ENCODE measurements around the gene TMEM164. TPM values are rescaled to one million over a fixed set of nuclear protein-coding genes. Genes with fewer than 3 reads are reported as not detected.

The TMEM164 gene
- total RNA-seq, 2 experiments from 2014 or later: 10.9 to 11.5 TPM

- ATAC-seq: no peak
- intact Hi-C loops (cut with micrococcal nuclease): no loop called here
- H3K4me1 Mint-ChIP-seq (ENCODE audit: low read depth): peaks cover 28% of the 10 kb centered on the region
- H3K4me3 Mint-ChIP-seq: no peak overlapping the region
- no peaks in the 10 kb centered on the region for H3K9me3 Mint-ChIP-seq
- no peak for TF ChIP-seq CTCF (IDR thresholded peaks at IDR 0.05)
- no peak overlapping the region for H3K27ac Mint-ChIP-seq
- no peaks in the 10 kb centered on the region for H3K27me3 Mint-ChIP-seq
- H3K36me3 Mint-ChIP-seq (ENCODE audit: low read depth): no peaks in the 10 kb centered on the region
- CTCF ChIA-PET: interaction anchor here (1.5 kb wide), 1 partner anchor 60 kb away, joined by 4 read pairs; no protein-coding TSS in a partner anchor
- DNase-seq: no peak
- POLR2A ChIA-PET: no interaction called here
Measured at GRCh38 chrX:110086162-110086915, 83.4 kb downstream of the TMEM164 start.

- Mint-ChIP-seq H3K4me1 (ENCODE audit: low read depth) (peaks cover 28% of the 10 kb centered on the region), H3K27ac (no peak overlapping the region), H3K27me3 (no peaks in the 10 kb centered on the region), H3K4me3 (no peak overlapping the region), H3K9me3 (no peaks in the 10 kb centered on the region), H3K36me3 (ENCODE audit: low read depth) (no peaks in the 10 kb centered on the region)
- intact Hi-C loops (cut with micrococcal nuclease): no loop called here
- ChIA-PET POLR2A (no interaction called here), CTCF (interaction anchor here (1.5 kb wide), 1 partner anchor 60 kb away, joined by 4 read pairs; no protein-coding TSS in a partner anchor)
- ATAC-seq (peak; percentile 47), DNase-seq (no peak)
- no peak for TF ChIP-seq CTCF (IDR thresholded peaks at IDR 0.05)
Measured at GRCh38 chrX:110086916-110087484, 84.1 kb downstream of the TMEM164 start.

- H3K27me3 Mint-ChIP-seq: no peaks in the 10 kb centered on the region
- H3K4me3 Mint-ChIP-seq: no peak overlapping the region
- no peaks in the 10 kb centered on the region for H3K36me3 Mint-ChIP-seq (ENCODE audit: low read depth)
- H3K27ac Mint-ChIP-seq: no peak overlapping the region
- ATAC-seq: peak; percentile 96
- ChIA-PET CTCF (interaction anchor here (1.5 kb wide), 1 partner anchor 59 kb away, joined by 4 read pairs; no protein-coding TSS in a partner anchor), POLR2A (no interaction called here)
- peaks cover 28% of the 10 kb centered on the region for H3K4me1 Mint-ChIP-seq (ENCODE audit: low read depth)
- no peak for TF ChIP-seq CTCF (IDR thresholded peaks at IDR 0.05)
- H3K9me3 Mint-ChIP-seq: no peaks in the 10 kb centered on the region
- peak; percentile 33 for DNase-seq
- intact Hi-C loops (cut with micrococcal nuclease): no loop called here
Measured at GRCh38 chrX:110087485-110088356, 84.8 kb downstream of the TMEM164 start.

GRCh38 chrX:110089656-110090403, 86.9 kb downstream of the TMEM164 start:
- no peak overlapping the region for H3K27ac Mint-ChIP-seq
- CTCF ChIA-PET: no interaction called here
- no peak for TF ChIP-seq CTCF (IDR thresholded peaks at IDR 0.05)

More at GRCh38 chrX:110089656-110090403, 86.9 kb downstream of the TMEM164 start:
- Mint-ChIP-seq H3K4me3 (no peak overlapping the region), H3K27me3 (no peaks in the 10 kb centered on the region), H3K36me3 (ENCODE audit: low read depth) (peaks cover 8% of the 10 kb centered on the region), H3K9me3 (no peaks in the 10 kb centered on the region), H3K4me1 (ENCODE audit: low read depth) (peaks cover 28% of the 10 kb centered on the region)
- intact Hi-C loops (cut with micrococcal nuclease): no loop called here
- ATAC-seq (no peak), DNase-seq (no peak)
- POLR2A ChIA-PET: no interaction called here

Measured in activated CD8-positive, alpha-beta T cell treated with anti-CD3 and anti-CD28 coated beads for 36 hours (primary cell).